ENCODE data around the gene NKX2-1.
A peak's percentile ranks its signal among the peaks of the same experiment; 100 is the strongest.

The NKX2-1 gene

GRCh38 chr14:36517242-36518030 is 2.6 kb downstream of the NKX2-1 start:
- peak; percentile 80 for DNase-seq

GRCh38 chr14:36516719-36517241 is 3.3 kb downstream of the NKX2-1 start:
- DNase-seq: peak; percentile 98

- DNase-seq: peak; percentile 98
Measured at GRCh38 chr14:36515896-36516718, 3.9 kb downstream of the NKX2-1 start.

GRCh38 chr14:36515105-36515593 is 4.9 kb downstream of the NKX2-1 start:
- DNase-seq: peak; percentile 98

- DNase-seq: peak; percentile 98
Measured at GRCh38 chr14:36514278-36515104, 5.5 kb downstream of the NKX2-1 start.

- DNase-seq: peak; percentile 98
Measured at GRCh38 chr14:36513451-36514277, 6.4 kb downstream of the NKX2-1 start.

- peak; percentile 96 for DNase-seq
Measured at GRCh38 chr14:36513012-36513420, 7.0 kb downstream of the NKX2-1 start.

GRCh38 chr14:36512585-36513003 is 7.4 kb downstream of the NKX2-1 start:
- peak; percentile 97 for DNase-seq

GRCh38 chr14:36511981-36512584 is 7.9 kb downstream of the NKX2-1 start:
- DNase-seq: peak; percentile 97

- DNase-seq: peak; percentile 94
Measured at GRCh38 chr14:36510874-36511273, 9.2 kb downstream of the NKX2-1 start.

- peak; percentile 100 for DNase-seq
Measured at GRCh38 chr14:36510078-36510799, 9.8 kb downstream of the NKX2-1 start.

GRCh38 chr14:36509069-36509917 is 10.7 kb downstream of the NKX2-1 start:
- DNase-seq: peak; percentile 90

GRCh38 chr14:36508418-36509068 is 11.5 kb downstream of the NKX2-1 start:
- peak; percentile 92 for DNase-seq

GRCh38 chr14:36507847-36508417 is 12.1 kb downstream of the NKX2-1 start:
- DNase-seq: peak; percentile 95

GRCh38 chr14:36506732-36507614 is 13.1 kb downstream of the NKX2-1 start:
- DNase-seq: peak; percentile 97

GRCh38 chr14:36505892-36506731 is 13.9 kb downstream of the NKX2-1 start:
- peak; percentile 94 for DNase-seq
